HEK293 (cell line): ENCODE results near the gene NOS2.
A peak's percentile ranks its signal among the peaks of the same experiment; 100 is the strongest.

Source experiments
- BCL11A ChIP-seq: fragments of 450-650 bp; formaldehyde crosslinking; IDR thresholded peaks from 2 replicates; pipeline ENCODE4 v1.5.1; 2016; ENCODE audit warnings: low read depth, missing biosample characterization, missing genetic modification characterization
- GLIS2 ChIP-seq: fragments of 450-650 bp; formaldehyde crosslinking; IDR thresholded peaks from 2 replicates; pipeline ENCODE4 v1.5.1; 2016; ENCODE audit warnings: missing biosample characterization, missing genetic modification characterization
- ZEB2 ChIP-seq: fragments of 450-650 bp; formaldehyde crosslinking; IDR thresholded peaks from 2 replicates; pipeline ENCODE4 v1.5.1; 2016; ENCODE audit warnings: missing biosample characterization, missing genetic modification characterization
- ZFP69B ChIP-seq: fragments of 450-650 bp; formaldehyde crosslinking; IDR thresholded peaks from 2 replicates; pipeline ENCODE4 v1.5.1; 2016; ENCODE audit warnings: missing biosample characterization, missing genetic modification characterization
- ZNF174 ChIP-seq: fragments of 450-650 bp; formaldehyde crosslinking; IDR thresholded peaks from 2 replicates; pipeline ENCODE4 v1.5.0; 2017; ENCODE audit warnings: missing biosample characterization, mild to moderate bottlenecking, missing genetic modification characterization
- ZNF266 ChIP-seq: fragments of 450-650 bp; formaldehyde crosslinking; IDR thresholded peaks from 2 replicates; pipeline ENCODE4 v1.5.1; 2016; ENCODE audit warnings: missing biosample characterization, missing genetic modification characterization, low read depth
- ZNF311 ChIP-seq: fragments of 450-650 bp; formaldehyde crosslinking; IDR thresholded peaks from 2 replicates; pipeline ENCODE4 v1.5.1; 2017; ENCODE audit warnings: missing biosample characterization, missing genetic modification characterization, borderline replicate concordance
- ZNF416 ChIP-seq: fragments of 450-650 bp; formaldehyde crosslinking; IDR thresholded peaks from 2 replicates; pipeline ENCODE4 v1.5.1; 2016; ENCODE audit warnings: missing biosample characterization, missing genetic modification characterization
- ZNF529 ChIP-seq: fragments of 450-650 bp; formaldehyde crosslinking; IDR thresholded peaks from 2 replicates; pipeline ENCODE4 v1.5.1; 2017; ENCODE audit warnings: missing genetic modification characterization, missing biosample characterization; ENCODE audit not compliant: insufficient replicate concordance
- ZNF548 ChIP-seq: fragments of 450-650 bp; formaldehyde crosslinking; IDR thresholded peaks from 2 replicates; pipeline ENCODE4 v1.5.1; 2016; ENCODE audit warnings: missing biosample characterization, missing genetic modification characterization
- ZSCAN23 ChIP-seq: fragments of 450-650 bp; formaldehyde crosslinking; IDR thresholded peaks from 2 replicates; pipeline ENCODE4 v1.5.1; 2016; ENCODE audit warnings: missing biosample characterization, missing genetic modification characterization
- TF ChIP-seq, protein P1 (sequence below): fragments of 450-650 bp; formaldehyde crosslinking; IDR thresholded peaks from 2 replicates; pipeline ENCODE4 v1.5.1; 2016; ENCODE audit warnings: missing biosample characterization, missing genetic modification characterization
- TF ChIP-seq, protein P2 (sequence below): fragments of 450-650 bp; formaldehyde crosslinking; IDR thresholded peaks from 2 replicates; pipeline ENCODE4 v1.5.1; 2016; ENCODE audit warnings: missing biosample characterization, missing genetic modification characterization, borderline replicate concordance
- TF ChIP-seq, protein P3 (sequence below): fragments of 450-650 bp; formaldehyde crosslinking; optimal IDR thresholded peaks from 2 replicates; pipeline ENCODE3; 2016; ENCODE audit warnings: missing biosample characterization, mild to moderate bottlenecking, missing genetic modification characterization
- TF ChIP-seq, protein P4 (sequence below): sonication (generic); formaldehyde crosslinking; IDR thresholded peaks from 2 replicates; pipeline ENCODE4 v1.8.1; 2022; ENCODE audit warnings: mild to moderate bottlenecking, moderate library complexity, missing genetic modification reagents
- TF ChIP-seq, protein P5 (sequence below): fragments of 450-650 bp; formaldehyde crosslinking; IDR thresholded peaks from 2 replicates; pipeline ENCODE4 v1.5.1; 2016; ENCODE audit warnings: missing biosample characterization, missing genetic modification characterization
- TF ChIP-seq, protein P6 (sequence below): IDR thresholded peaks from 2 replicates; pipeline ENCODE4 v1.6.1; 2011; ENCODE audit warnings: mild to moderate bottlenecking, low read depth, low read length, borderline replicate concordance
- TF ChIP-seq, protein P7 (sequence below): fragments of 450-650 bp; formaldehyde crosslinking; IDR thresholded peaks from 2 replicates; pipeline ENCODE4 v1.5.1; 2017; ENCODE audit warnings: missing biosample characterization, missing genetic modification characterization
- TF ChIP-seq, protein P8 (sequence below): fragments of 450-650 bp; formaldehyde crosslinking; conservative IDR thresholded peaks from 2 replicates; pipeline ENCODE4 v1.5.1; 2016; ENCODE audit warnings: low read depth, missing biosample characterization, missing genetic modification characterization
- TF ChIP-seq, protein P9 (sequence below): fragments of 450-650 bp; formaldehyde crosslinking; IDR thresholded peaks from 2 replicates; pipeline ENCODE4 v1.5.1; 2016; ENCODE audit warnings: missing biosample characterization, missing genetic modification characterization

The NOS2 gene

DNA sequence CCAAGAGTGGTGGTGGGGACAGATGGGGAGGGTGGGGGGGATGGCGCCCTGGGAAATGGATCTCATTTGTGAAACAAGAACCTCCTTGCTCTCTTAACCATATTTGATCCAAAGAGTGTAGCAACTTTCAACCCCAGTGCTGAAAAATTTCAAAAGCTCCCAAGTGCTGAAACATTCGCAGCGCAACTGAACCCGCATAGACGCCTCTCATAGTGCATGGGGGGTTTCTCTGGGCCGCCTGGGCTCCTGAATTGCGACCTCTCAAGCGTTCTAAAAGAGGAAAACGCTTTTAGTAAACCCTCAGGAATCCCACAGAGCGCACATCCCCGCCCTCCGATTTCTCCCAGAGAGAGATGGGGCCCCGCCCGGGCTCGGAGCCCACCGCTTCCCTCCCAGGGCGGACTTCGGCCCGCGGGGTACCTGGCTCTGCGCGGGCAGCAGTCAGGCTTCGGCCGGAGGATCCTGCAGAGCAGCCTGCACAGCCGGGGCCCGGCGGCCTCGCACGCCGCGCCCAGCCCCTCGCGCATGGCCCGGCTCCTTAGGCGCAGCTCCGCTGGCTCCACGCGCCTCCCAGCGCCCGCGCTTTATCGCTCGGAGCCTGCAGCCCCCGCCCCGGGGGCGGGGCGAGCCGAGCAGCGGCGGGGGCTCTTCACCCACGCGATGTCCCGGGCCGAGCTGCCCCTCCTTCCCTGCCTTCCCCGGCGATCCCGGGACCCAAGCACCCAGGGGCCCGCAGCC is 7.0 kb downstream of the NOS2 start (continued):
- TF ChIP-seq ZNF548 (no peak), BCL11A (tag by site-specific recombination) (no peak), ZFP69B (0 out of 2 replicates have a peak, but pooled peaks have one; percentile 23), ZNF416 (tag by site-specific recombination) (no peak), ZNF311 (no peak), ZNF174 (no peak), ZEB2 (tag by site-specific recombination) (no peak), GLIS2 (tag by site-specific recombination) (peak; percentile 56; the same call in 1 of the 2 replicates), ZNF266 (tag by site-specific recombination) (no peak), ZNF529 (tag by site-specific recombination) (no peak), ZSCAN23 (tag by site-specific recombination) (no peak)
- TF ChIP-seq, protein P1, sequence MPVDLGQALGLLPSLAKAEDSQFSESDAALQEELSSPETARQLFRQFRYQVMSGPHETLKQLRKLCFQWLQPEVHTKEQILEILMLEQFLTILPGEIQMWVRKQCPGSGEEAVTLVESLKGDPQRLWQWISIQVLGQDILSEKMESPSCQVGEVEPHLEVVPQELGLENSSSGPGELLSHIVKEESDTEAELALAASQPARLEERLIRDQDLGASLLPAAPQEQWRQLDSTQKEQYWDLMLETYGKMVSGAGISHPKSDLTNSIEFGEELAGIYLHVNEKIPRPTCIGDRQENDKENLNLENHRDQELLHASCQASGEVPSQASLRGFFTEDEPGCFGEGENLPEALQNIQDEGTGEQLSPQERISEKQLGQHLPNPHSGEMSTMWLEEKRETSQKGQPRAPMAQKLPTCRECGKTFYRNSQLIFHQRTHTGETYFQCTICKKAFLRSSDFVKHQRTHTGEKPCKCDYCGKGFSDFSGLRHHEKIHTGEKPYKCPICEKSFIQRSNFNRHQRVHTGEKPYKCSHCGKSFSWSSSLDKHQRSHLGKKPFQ (tag by site-specific recombination): no peak
- TF ChIP-seq, protein P2, sequence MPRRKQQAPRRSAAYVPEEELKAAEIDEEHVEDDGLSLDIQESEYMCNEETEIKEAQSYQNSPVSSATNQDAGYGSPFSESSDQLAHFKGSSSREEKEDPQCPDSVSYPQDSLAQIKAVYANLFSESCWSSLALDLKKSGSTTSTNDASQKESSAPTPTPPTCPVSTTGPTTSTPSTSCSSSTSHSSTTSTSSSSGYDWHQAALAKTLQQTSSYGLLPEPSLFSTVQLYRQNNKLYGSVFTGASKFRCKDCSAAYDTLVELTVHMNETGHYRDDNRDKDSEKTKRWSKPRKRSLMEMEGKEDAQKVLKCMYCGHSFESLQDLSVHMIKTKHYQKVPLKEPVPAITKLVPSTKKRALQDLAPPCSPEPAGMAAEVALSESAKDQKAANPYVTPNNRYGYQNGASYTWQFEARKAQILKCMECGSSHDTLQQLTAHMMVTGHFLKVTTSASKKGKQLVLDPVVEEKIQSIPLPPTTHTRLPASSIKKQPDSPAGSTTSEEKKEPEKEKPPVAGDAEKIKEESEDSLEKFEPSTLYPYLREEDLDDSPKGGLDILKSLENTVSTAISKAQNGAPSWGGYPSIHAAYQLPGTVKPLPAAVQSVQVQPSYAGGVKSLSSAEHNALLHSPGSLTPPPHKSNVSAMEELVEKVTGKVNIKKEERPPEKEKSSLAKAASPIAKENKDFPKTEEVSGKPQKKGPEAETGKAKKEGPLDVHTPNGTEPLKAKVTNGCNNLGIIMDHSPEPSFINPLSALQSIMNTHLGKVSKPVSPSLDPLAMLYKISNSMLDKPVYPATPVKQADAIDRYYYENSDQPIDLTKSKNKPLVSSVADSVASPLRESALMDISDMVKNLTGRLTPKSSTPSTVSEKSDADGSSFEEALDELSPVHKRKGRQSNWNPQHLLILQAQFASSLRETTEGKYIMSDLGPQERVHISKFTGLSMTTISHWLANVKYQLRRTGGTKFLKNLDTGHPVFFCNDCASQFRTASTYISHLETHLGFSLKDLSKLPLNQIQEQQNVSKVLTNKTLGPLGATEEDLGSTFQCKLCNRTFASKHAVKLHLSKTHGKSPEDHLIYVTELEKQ (tag by site-specific recombination): no peak
- TF ChIP-seq, protein P3, sequence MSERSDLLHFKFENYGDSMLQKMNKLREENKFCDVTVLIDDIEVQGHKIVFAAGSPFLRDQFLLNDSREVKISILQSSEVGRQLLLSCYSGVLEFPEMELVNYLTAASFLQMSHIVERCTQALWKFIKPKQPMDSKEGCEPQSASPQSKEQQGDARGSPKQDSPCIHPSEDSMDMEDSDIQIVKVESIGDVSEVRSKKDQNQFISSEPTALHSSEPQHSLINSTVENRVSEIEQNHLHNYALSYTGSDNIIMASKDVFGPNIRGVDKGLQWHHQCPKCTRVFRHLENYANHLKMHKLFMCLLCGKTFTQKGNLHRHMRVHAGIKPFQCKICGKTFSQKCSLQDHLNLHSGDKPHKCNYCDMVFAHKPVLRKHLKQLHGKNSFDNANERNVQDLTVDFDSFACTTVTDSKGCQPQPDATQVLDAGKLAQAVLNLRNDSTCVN (tag by site-specific recombination): peak; percentile 69
- TF ChIP-seq, protein P4, sequence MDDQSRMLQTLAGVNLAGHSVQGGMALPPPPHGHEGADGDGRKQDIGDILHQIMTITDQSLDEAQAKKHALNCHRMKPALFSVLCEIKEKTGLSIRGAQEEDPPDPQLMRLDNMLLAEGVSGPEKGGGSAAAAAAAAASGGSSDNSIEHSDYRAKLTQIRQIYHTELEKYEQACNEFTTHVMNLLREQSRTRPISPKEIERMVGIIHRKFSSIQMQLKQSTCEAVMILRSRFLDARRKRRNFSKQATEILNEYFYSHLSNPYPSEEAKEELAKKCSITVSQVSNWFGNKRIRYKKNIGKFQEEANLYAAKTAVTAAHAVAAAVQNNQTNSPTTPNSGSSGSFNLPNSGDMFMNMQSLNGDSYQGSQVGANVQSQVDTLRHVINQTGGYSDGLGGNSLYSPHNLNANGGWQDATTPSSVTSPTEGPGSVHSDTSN (CRISPR knock-in tag): 0 out of 2 replicates have a peak, but pooled peaks have one; percentile 52
- TF ChIP-seq, protein P5, sequence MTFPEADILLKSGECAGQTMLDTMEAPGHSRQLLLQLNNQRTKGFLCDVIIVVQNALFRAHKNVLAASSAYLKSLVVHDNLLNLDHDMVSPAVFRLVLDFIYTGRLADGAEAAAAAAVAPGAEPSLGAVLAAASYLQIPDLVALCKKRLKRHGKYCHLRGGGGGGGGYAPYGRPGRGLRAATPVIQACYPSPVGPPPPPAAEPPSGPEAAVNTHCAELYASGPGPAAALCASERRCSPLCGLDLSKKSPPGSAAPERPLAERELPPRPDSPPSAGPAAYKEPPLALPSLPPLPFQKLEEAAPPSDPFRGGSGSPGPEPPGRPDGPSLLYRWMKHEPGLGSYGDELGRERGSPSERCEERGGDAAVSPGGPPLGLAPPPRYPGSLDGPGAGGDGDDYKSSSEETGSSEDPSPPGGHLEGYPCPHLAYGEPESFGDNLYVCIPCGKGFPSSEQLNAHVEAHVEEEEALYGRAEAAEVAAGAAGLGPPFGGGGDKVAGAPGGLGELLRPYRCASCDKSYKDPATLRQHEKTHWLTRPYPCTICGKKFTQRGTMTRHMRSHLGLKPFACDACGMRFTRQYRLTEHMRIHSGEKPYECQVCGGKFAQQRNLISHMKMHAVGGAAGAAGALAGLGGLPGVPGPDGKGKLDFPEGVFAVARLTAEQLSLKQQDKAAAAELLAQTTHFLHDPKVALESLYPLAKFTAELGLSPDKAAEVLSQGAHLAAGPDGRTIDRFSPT: 0 out of 2 replicates have a peak, but pooled peaks have one; percentile 66
- TF ChIP-seq, protein P6, sequence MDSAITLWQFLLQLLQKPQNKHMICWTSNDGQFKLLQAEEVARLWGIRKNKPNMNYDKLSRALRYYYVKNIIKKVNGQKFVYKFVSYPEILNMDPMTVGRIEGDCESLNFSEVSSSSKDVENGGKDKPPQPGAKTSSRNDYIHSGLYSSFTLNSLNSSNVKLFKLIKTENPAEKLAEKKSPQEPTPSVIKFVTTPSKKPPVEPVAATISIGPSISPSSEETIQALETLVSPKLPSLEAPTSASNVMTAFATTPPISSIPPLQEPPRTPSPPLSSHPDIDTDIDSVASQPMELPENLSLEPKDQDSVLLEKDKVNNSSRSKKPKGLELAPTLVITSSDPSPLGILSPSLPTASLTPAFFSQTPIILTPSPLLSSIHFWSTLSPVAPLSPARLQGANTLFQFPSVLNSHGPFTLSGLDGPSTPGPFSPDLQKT: no peak
- TF ChIP-seq, protein P7, sequence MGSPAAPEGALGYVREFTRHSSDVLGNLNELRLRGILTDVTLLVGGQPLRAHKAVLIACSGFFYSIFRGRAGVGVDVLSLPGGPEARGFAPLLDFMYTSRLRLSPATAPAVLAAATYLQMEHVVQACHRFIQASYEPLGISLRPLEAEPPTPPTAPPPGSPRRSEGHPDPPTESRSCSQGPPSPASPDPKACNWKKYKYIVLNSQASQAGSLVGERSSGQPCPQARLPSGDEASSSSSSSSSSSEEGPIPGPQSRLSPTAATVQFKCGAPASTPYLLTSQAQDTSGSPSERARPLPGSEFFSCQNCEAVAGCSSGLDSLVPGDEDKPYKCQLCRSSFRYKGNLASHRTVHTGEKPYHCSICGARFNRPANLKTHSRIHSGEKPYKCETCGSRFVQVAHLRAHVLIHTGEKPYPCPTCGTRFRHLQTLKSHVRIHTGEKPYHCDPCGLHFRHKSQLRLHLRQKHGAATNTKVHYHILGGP: no peak
- TF ChIP-seq, protein P8, sequence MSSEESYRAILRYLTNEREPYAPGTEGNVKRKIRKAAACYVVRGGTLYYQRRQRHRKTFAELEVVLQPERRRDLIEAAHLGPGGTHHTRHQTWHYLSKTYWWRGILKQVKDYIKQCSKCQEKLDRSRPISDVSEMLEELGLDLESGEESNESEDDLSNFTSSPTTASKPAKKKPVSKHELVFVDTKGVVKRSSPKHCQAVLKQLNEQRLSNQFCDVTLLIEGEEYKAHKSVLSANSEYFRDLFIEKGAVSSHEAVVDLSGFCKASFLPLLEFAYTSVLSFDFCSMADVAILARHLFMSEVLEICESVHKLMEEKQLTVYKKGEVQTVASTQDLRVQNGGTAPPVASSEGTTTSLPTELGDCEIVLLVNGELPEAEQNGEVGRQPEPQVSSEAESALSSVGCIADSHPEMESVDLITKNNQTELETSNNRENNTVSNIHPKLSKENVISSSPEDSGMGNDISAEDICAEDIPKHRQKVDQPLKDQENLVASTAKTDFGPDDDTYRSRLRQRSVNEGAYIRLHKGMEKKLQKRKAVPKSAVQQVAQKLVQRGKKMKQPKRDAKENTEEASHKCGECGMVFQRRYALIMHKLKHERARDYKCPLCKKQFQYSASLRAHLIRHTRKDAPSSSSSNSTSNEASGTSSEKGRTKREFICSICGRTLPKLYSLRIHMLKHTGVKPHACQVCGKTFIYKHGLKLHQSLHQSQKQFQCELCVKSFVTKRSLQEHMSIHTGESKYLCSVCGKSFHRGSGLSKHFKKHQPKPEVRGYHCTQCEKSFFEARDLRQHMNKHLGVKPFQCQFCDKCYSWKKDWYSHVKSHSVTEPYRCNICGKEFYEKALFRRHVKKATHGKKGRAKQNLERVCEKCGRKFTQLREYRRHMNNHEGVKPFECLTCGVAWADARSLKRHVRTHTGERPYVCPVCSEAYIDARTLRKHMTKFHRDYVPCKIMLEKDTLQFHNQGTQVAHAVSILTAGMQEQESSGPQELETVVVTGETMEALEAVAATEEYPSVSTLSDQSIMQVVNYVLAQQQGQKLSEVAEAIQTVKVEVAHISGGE: 0 out of 2 replicates have a peak, but pooled peaks have one; percentile 53
- TF ChIP-seq, protein P9, sequence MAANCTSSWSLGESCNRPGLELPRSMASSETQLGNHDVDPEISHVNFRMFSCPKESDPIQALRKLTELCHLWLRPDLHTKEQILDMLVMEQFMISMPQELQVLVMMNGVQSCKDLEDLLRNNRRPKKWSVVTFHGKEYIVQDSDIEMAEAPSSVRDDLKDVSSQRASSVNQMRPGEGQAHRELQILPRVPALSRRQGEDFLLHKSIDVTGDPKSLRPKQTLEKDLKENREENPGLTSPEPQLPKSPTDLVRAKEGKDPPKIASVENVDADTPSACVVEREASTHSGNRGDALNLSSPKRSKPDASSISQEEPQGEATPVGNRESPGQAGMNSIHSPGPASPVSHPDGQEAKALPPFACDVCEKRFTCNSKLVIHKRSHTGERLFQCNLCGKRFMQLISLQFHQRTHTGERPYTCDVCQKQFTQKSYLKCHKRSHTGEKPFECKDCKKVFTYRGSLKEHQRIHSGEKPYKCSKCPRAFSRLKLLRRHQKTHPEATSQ (tag by site-specific recombination): no peak
